ENCODE measurements around the gene HERPUD2. TPM values are rescaled to one million over a fixed set of nuclear protein-coding genes. Genes with fewer than 3 reads are reported as not detected.
"Not testable (repeated sequence)": the region's sequence is repeated elsewhere in the genome, so short reads cannot be mapped to it uniquely, and the experiment has no call there.

HERPUD2 gene
- total RNA-seq, 4 donors from 2014 or later: 35.2 to 59.8 (median 44.3) TPM

GRCh38 chr7:35588647-35589046, 106.3 kb downstream of the HERPUD2 start:
- Histone ChIP-seq H3K4me1 (no peaks in the 10 kb centered on the region), H3K9me3 (no peaks in the 10 kb centered on the region), H3K4me3 (no peak overlapping the region), H3K27ac (no peak overlapping the region), H3K36me3 (no peaks in the 10 kb centered on the region), H3K27me3 (no peaks in the 10 kb centered on the region)
- WGBS: 92% methylated on average over 4 of the region's 4 CpGs
- no peak for TF ChIP-seq EP300 (IDR thresholded peaks at IDR 0.05)
- TF ChIP-seq POLR2AphosphoS5 (IDR thresholded peaks at IDR 0.05): no peak
- no peak for TF ChIP-seq POLR2A (IDR thresholded peaks at IDR 0.05)
- TF ChIP-seq CTCF (IDR thresholded peaks at IDR 0.05): no peak
- DNase-seq (ENCODE audit: low spot score in 2 of 2): no peak

GRCh38 chr7:35584990-35585389, 109.9 kb downstream of the HERPUD2 start:
- Histone ChIP-seq H3K4me1 (no peaks in the 10 kb centered on the region), H3K36me3 (no peaks in the 10 kb centered on the region), H3K4me3 (no peak overlapping the region), H3K27me3 (no peaks in the 10 kb centered on the region), H3K9me3 (peaks cover 3% of the 10 kb centered on the region), H3K27ac (no peak overlapping the region)
- 73% methylated on average over 2 of the region's 2 CpGs for WGBS
- no peak for TF ChIP-seq EP300 (IDR thresholded peaks at IDR 0.05)
- TF ChIP-seq POLR2AphosphoS5 (IDR thresholded peaks at IDR 0.05): no peak
- TF ChIP-seq CTCF (IDR thresholded peaks at IDR 0.05): no peak
- TF ChIP-seq POLR2A (IDR thresholded peaks at IDR 0.05): no peak
- DNase-seq (ENCODE audit: low spot score in 2 of 2): no peak

- H3K9me3 ChIP-seq; H3K27ac ChIP-seq; H3K4me3 ChIP-seq; DNase-seq (ENCODE audit: low spot score in 2 of 2); H3K36me3 ChIP-seq; H3K4me1 ChIP-seq; H3K27me3 ChIP-seq: not testable (repeated sequence)
- 84% methylated on average over 3 of the region's 3 CpGs for WGBS
Measured at GRCh38 chr7:35584533-35584932, 110.4 kb downstream of the HERPUD2 start.

Other genes starting within 250 kb of the HERPUD2 start
- 100 to 1,000 TPM; 110 to 140 (median 127) TPM for gene SEPTIN7, start 105.9 kb upstream of the HERPUD2 start, total RNA-seq

All from suprapubic skin (tissue), 4 donors.